Tibial nerve (tissue), 4 donors: ENCODE measurements around the gene AKAP6.

Experiments used
- EP300 ChIP-seq, 2 donors: sonication (generic); formaldehyde crosslinking; IDR thresholded peaks; one replicate each; pipeline ENCODE4 v1.6.1; 2017; ENCODE audit warnings: antibody characterized with exemption in 2 of 2, mild to moderate bottlenecking in 1 of 2
- POLR2A ChIP-seq, 2 donors: fragments of 450-650 bp; IDR thresholded peaks; one replicate each; pipeline ENCODE4 v1.6.1; 2017; ENCODE audit warnings: antibody characterized with exemption in 2 of 2, mild to moderate bottlenecking in 2 of 2, moderate library complexity in 2 of 2
- TF ChIP-seq, protein P1 (sequence below), 5 experiments: fragments of 200-600 bp in 3 of 5; fragments of 450-650 bp in 2 of 5; sonication (generic) in 3 of 5; IDR thresholded peaks; one replicate each; pipeline ENCODE4 v1.5.1; 2016 to 2019; ENCODE audit warnings: antibody characterized with exemption in 5 of 5, mild to moderate bottlenecking in 3 of 5, moderate library complexity in 2 of 5

DNA sequence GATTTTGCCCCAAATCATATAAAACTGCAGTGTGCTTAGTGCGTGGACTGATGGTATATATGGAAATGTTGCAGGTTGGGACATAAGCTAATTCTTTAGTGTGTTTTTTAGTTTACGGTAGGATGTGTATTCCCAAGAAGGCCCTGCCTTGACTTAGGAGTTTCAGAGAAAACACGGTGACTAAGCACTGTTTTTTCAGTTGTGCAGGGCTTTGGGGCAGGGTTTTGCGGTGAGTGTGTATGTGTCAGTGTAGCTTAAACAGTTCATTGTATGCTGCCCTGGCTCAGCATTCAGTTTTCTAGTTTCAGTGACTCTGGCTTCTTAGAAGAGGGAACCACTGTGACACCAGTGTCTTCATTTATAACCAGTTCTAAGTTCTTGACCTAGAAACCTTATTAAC is 101.2 kb downstream of the AKAP6 start:
- TF ChIP-seq, protein P1, sequence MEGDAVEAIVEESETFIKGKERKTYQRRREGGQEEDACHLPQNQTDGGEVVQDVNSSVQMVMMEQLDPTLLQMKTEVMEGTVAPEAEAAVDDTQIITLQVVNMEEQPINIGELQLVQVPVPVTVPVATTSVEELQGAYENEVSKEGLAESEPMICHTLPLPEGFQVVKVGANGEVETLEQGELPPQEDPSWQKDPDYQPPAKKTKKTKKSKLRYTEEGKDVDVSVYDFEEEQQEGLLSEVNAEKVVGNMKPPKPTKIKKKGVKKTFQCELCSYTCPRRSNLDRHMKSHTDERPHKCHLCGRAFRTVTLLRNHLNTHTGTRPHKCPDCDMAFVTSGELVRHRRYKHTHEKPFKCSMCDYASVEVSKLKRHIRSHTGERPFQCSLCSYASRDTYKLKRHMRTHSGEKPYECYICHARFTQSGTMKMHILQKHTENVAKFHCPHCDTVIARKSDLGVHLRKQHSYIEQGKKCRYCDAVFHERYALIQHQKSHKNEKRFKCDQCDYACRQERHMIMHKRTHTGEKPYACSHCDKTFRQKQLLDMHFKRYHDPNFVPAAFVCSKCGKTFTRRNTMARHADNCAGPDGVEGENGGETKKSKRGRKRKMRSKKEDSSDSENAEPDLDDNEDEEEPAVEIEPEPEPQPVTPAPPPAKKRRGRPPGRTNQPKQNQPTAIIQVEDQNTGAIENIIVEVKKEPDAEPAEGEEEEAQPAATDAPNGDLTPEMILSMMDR (IDR thresholded peaks at IDR 0.05) = no peak
- no peak for TF ChIP-seq EP300 (IDR thresholded peaks at IDR 0.05)
- no peak for TF ChIP-seq POLR2A (IDR thresholded peaks at IDR 0.05)
